ENCODE results near the gene PET117. TPM values are rescaled to one million over a fixed set of nuclear protein-coding genes. Genes with fewer than 3 reads are reported as not detected.
"Not testable (repeated sequence)": the region's sequence is repeated elsewhere in the genome, so short reads cannot be mapped to it uniquely, and the experiment has no call there.

Gene PET117
- total RNA-seq: 10 to 100 TPM in 1 of 2 donors, 1 to 10 TPM in 1; 7.0 to 14.6 TPM

GRCh38 chr20:18137412-18138265 is at the start of gene PET117, which contains the start of gene KAT14:
PET117 (plus strand) TSS chr20:18137863; CDS start chr20:18137956, 93 bp downstream.
KAT14 (plus strand) TSS chr20:18137863; CDS start chr20:18142661, 4,798 bp downstream.
- Mint-ChIP-seq H3K27me3 (peaks cover 0 to 4% of the 10 kb centered on the region in 2 donors), H3K4me1 (ENCODE audit: low read depth in 2 of 2) (peaks cover 18 to 29% of the 10 kb centered on the region in 2 donors), H3K4me3 (peak within 1 kb of the TSS; percentile 78), H3K27ac (peak within 1 kb of the TSS; percentile 54 to 83), H3K9me3 (no peaks in the 10 kb centered on the region), H3K36me3 (peaks cover 6% of the 10 kb centered on the region)
- DNase-seq (ENCODE audit: low spot score) (peak; percentile 95), ATAC-seq (peak; percentile 95 to 96)

- H3K36me3 Mint-ChIP-seq; H3K4me3 Mint-ChIP-seq; H3K9me3 Mint-ChIP-seq; H3K27me3 Mint-ChIP-seq; H3K27ac Mint-ChIP-seq; DNase-seq (ENCODE audit: low spot score); H3K4me1 Mint-ChIP-seq (ENCODE audit: low read depth in 2 of 2); ATAC-seq: not testable (repeated sequence)
These were observed 49.4 kb upstream of the PET117 start for GRCh38 chr20:18088298-18088697.

GRCh38 chr20:18088841-18089240 is 48.8 kb upstream of the PET117 start:
- not testable (repeated sequence) for H3K9me3 Mint-ChIP-seq; H3K27ac Mint-ChIP-seq; DNase-seq (ENCODE audit: low spot score); H3K4me3 Mint-ChIP-seq; ATAC-seq; H3K36me3 Mint-ChIP-seq; H3K27me3 Mint-ChIP-seq; H3K4me1 Mint-ChIP-seq (ENCODE audit: low read depth in 2 of 2)

- H3K9me3 Mint-ChIP-seq: no peaks in the 10 kb centered on the region
- no peak for DNase-seq (ENCODE audit: low spot score)
- no peaks in the 10 kb centered on the region for H3K36me3 Mint-ChIP-seq
- no peaks in the 10 kb centered on the region for H3K4me1 Mint-ChIP-seq (ENCODE audit: low read depth in 2 of 2)
- no peak overlapping the region for H3K4me3 Mint-ChIP-seq
- peaks cover 5 to 8% of the 10 kb centered on the region in 2 donors for H3K27me3 Mint-ChIP-seq
- no peak for ATAC-seq
- H3K27ac Mint-ChIP-seq: no peak overlapping the region
These were observed 47.6 kb upstream of the PET117 start for GRCh38 chr20:18090044-18090443.

- no peak for DNase-seq (ENCODE audit: low spot score)
- Mint-ChIP-seq H3K27ac (no peak overlapping the region), H3K27me3 (peaks cover 5 to 8% of the 10 kb centered on the region in 2 donors), H3K4me3 (no peak overlapping the region), H3K9me3 (no peaks in the 10 kb centered on the region), H3K36me3 (no peaks in the 10 kb centered on the region), H3K4me1 (ENCODE audit: low read depth in 2 of 2) (no peaks in the 10 kb centered on the region)
- no peak for ATAC-seq
These were observed 47.2 kb upstream of the PET117 start for GRCh38 chr20:18090477-18090876.

- H3K4me1 Mint-ChIP-seq (ENCODE audit: low read depth in 2 of 2): no peaks in the 10 kb centered on the region
- ATAC-seq (no peak), DNase-seq (ENCODE audit: low spot score) (no peak)
- peaks cover 5 to 8% of the 10 kb centered on the region in 2 donors for H3K27me3 Mint-ChIP-seq
- H3K36me3 Mint-ChIP-seq: no peaks in the 10 kb centered on the region
- H3K27ac Mint-ChIP-seq: no peak overlapping the region
- no peaks in the 10 kb centered on the region for H3K9me3 Mint-ChIP-seq
- H3K4me3 Mint-ChIP-seq: no peak overlapping the region
These were observed 46.0 kb upstream of the PET117 start for GRCh38 chr20:18091623-18092022.

GRCh38 chr20:18092890-18093289 is 44.8 kb upstream of the PET117 start:
- no peak overlapping the region for H3K4me3 Mint-ChIP-seq
- peaks cover 5 to 8% of the 10 kb centered on the region in 2 donors for H3K27me3 Mint-ChIP-seq

GRCh38 chr20:18093388-18093787 is 44.3 kb upstream of the PET117 start:
- H3K9me3 Mint-ChIP-seq: no peaks in the 10 kb centered on the region
- H3K4me1 Mint-ChIP-seq (ENCODE audit: low read depth in 2 of 2): no peaks in the 10 kb centered on the region
- H3K27me3 Mint-ChIP-seq: peaks cover 8% of the 10 kb centered on the region in 2 donors
- no peak overlapping the region for H3K4me3 Mint-ChIP-seq
- ATAC-seq (no peak), DNase-seq (ENCODE audit: low spot score) (no peak)
- H3K27ac Mint-ChIP-seq: no peak overlapping the region
- H3K36me3 Mint-ChIP-seq: no peaks in the 10 kb centered on the region

More at GRCh38 chr20:18092890-18093289, 44.8 kb upstream of the PET117 start:
- no peaks in the 10 kb centered on the region for H3K9me3 Mint-ChIP-seq
- no peaks in the 10 kb centered on the region for H3K4me1 Mint-ChIP-seq (ENCODE audit: low read depth in 2 of 2)
- DNase-seq (ENCODE audit: low spot score) (no peak), ATAC-seq (no peak)
- H3K27ac Mint-ChIP-seq: no peak overlapping the region
- H3K36me3 Mint-ChIP-seq: no peaks in the 10 kb centered on the region

- H3K4me3 Mint-ChIP-seq: no peak overlapping the region
- H3K36me3 Mint-ChIP-seq: no peaks in the 10 kb centered on the region
- no peak overlapping the region for H3K27ac Mint-ChIP-seq
These were observed 43.5 kb upstream of the PET117 start for GRCh38 chr20:18094191-18094590.

GRCh38 chr20:18100569-18100968 is 37.1 kb upstream of the PET117 start:
- not testable (repeated sequence) for DNase-seq (ENCODE audit: low spot score); H3K27ac Mint-ChIP-seq; ATAC-seq; H3K4me1 Mint-ChIP-seq (ENCODE audit: low read depth in 2 of 2); H3K4me3 Mint-ChIP-seq; H3K9me3 Mint-ChIP-seq; H3K36me3 Mint-ChIP-seq
- H3K27me3 Mint-ChIP-seq: peaks cover 14 to 17% of the 10 kb centered on the region in 2 donors

More at GRCh38 chr20:18094191-18094590, 43.5 kb upstream of the PET117 start:
- no peaks in the 10 kb centered on the region for H3K4me1 Mint-ChIP-seq (ENCODE audit: low read depth in 2 of 2)
- H3K27me3 Mint-ChIP-seq: peaks cover 8 to 10% of the 10 kb centered on the region in 2 donors
- no peaks in the 10 kb centered on the region for H3K9me3 Mint-ChIP-seq
- ATAC-seq: no peak
- DNase-seq (ENCODE audit: low spot score): no peak

- Mint-ChIP-seq H3K27ac (no peak overlapping the region), H3K27me3 (peaks cover 14 to 21% of the 10 kb centered on the region in 2 donors), H3K4me3 (no peak overlapping the region), H3K36me3 (no peaks in the 10 kb centered on the region), H3K4me1 (ENCODE audit: low read depth in 2 of 2) (no peaks in the 10 kb centered on the region), H3K9me3 (no peaks in the 10 kb centered on the region)
- DNase-seq (ENCODE audit: low spot score) (no peak), ATAC-seq (no peak)
These were observed 36.4 kb upstream of the PET117 start for GRCh38 chr20:18101125-18101810.

GRCh38 chr20:18103497-18103896 is 34.2 kb upstream of the PET117 start:
- ATAC-seq (no peak), DNase-seq (ENCODE audit: low spot score) (no peak)
- H3K9me3 Mint-ChIP-seq: no peaks in the 10 kb centered on the region
- peaks cover 21 to 24% of the 10 kb centered on the region in 2 donors for H3K27me3 Mint-ChIP-seq
- no peaks in the 10 kb centered on the region for H3K36me3 Mint-ChIP-seq
- H3K27ac Mint-ChIP-seq: no peak overlapping the region
- H3K4me1 Mint-ChIP-seq (ENCODE audit: low read depth in 2 of 2): no peaks in the 10 kb centered on the region
- no peak overlapping the region for H3K4me3 Mint-ChIP-seq

GRCh38 chr20:18108326-18108725 is 29.3 kb upstream of the PET117 start:
- no peaks in the 10 kb centered on the region for H3K36me3 Mint-ChIP-seq

GRCh38 chr20:18128574-18128973 is 9.1 kb upstream of the PET117 start:
- not testable (repeated sequence) for H3K9me3 Mint-ChIP-seq; DNase-seq (ENCODE audit: low spot score); H3K36me3 Mint-ChIP-seq; H3K4me3 Mint-ChIP-seq; H3K27ac Mint-ChIP-seq; ATAC-seq; H3K4me1 Mint-ChIP-seq (ENCODE audit: low read depth in 2 of 2)
- peaks cover 23 to 24% of the 10 kb centered on the region in 2 donors for H3K27me3 Mint-ChIP-seq

More at GRCh38 chr20:18108326-18108725, 29.3 kb upstream of the PET117 start:
- H3K4me1 Mint-ChIP-seq (ENCODE audit: low read depth in 2 of 2): no peaks in the 10 kb centered on the region
- H3K27ac Mint-ChIP-seq: no peak overlapping the region
- DNase-seq (ENCODE audit: low spot score) (no peak), ATAC-seq (no peak)
- H3K4me3 Mint-ChIP-seq: no peak overlapping the region
- H3K9me3 Mint-ChIP-seq: no peaks in the 10 kb centered on the region
- peaks cover 10 to 22% of the 10 kb centered on the region in 2 donors for H3K27me3 Mint-ChIP-seq
